Measurements from ENCODE around the gene PLD3. TPM values are rescaled to one million over a fixed set of nuclear protein-coding genes. Genes with fewer than 3 reads are reported as not detected.

The PLD3 gene
- total and polyA plus RNA-seq, 2 donors (not counting 3 experiments of a cell fraction or from before 2014, with no cell fraction given) = 166 to 479 TPM

GRCh38 chr19:40336601-40336900 is 11.9 kb upstream of the PLD3 start:
- H4K20me1 ChIP-seq (replicated peaks; ENCODE audit: control insufficient read depth, extremely low read depth, insufficient read depth, low read length) = no peaks in the 10 kb centered on the region
- H2AFZ ChIP-seq (ENCODE audit: low read depth, low read length) = no peak overlapping the region
- H3K9ac ChIP-seq (replicated peaks; ENCODE audit: extremely low read depth, insufficient read depth, low read length) = no peak overlapping the region
- intact Hi-C loops (cut with micrococcal nuclease) (loop anchor here (5.0 kb wide), 1 partner anchor 44 kb away; no protein-coding TSS in a partner anchor), dilution Hi-C loops (cut with MboI; ENCODE audit: extremely low pct_ligation_motif_present, low sequenced_read_pairs) (no loop called here)
- H3K9me3 ChIP-seq (replicated peaks; ENCODE audit: control insufficient read depth, insufficient read depth, low read length) = no peaks in the 10 kb centered on the region
- no TSS peak for BruUV-seq (replicated peaks)
- no peak for TF ChIP-seq CTCF (IDR thresholded peaks at IDR 0.05; ENCODE audit: extremely low read depth in 1 of 2, insufficient read depth in 1 of 2, low read depth in 1 of 2, low read length in 2 of 2)
- no peak for TF ChIP-seq MYC (IDR thresholded peaks at IDR 0.05; ENCODE audit: low read depth, low read length)
- no peak for TF ChIP-seq EZH2 (IDR thresholded peaks at IDR 0.05; ENCODE audit: borderline replicate concordance, low read depth, low read length, severe bottlenecking)
- TF ChIP-seq, protein P1, sequence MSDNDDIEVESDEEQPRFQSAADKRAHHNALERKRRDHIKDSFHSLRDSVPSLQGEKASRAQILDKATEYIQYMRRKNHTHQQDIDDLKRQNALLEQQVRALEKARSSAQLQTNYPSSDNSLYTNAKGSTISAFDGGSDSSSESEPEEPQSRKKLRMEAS (IDR thresholded peaks at IDR 0.05; ENCODE audit: insufficient read depth, insufficient read length) = no peak
- TF ChIP-seq JUN (IDR thresholded peaks at IDR 0.05; ENCODE audit: borderline replicate concordance, insufficient read depth, insufficient read length, low read depth) = no peak
- no peak for TF ChIP-seq FOS (IDR thresholded peaks at IDR 0.05; ENCODE audit: borderline replicate concordance, insufficient read depth, low read length)
- TF ChIP-seq POLR2A (IDR thresholded peaks at IDR 0.05; ENCODE audit: low read depth, low read length) = no peak
- no peak for TF ChIP-seq POLR2AphosphoS5 (IDR thresholded peaks at IDR 0.05; ENCODE audit: insufficient read depth, low read depth, low read length)
- no peak for TF ChIP-seq GATA2 (IDR thresholded peaks at IDR 0.05; ENCODE audit: insufficient read depth, insufficient read length, low read depth, low read length)
- no peaks in the 10 kb centered on the region for H3K9me1 ChIP-seq (replicated peaks; ENCODE audit: control insufficient read depth, extremely low read depth, insufficient read depth, low read length)
- H3K27ac ChIP-seq (ENCODE audit: insufficient read depth, low read depth, low read length) = no peak overlapping the region
- H3K4me1 ChIP-seq (ENCODE audit: control insufficient read depth, extremely low read depth, insufficient read depth, low read length) = no peaks in the 10 kb centered on the region
- ChIA-PET POLR2A (no interaction called here), CTCF (no interaction called here)
- FAIRE-seq (no peak), DNase-seq (ENCODE audit: low read depth, low spot score) (no peak)
- peaks cover 0 to 9% of the 10 kb centered on the region in 2 experiments for H3K36me3 ChIP-seq (ENCODE audit: control insufficient read depth in 2 of 2, extremely low read depth in 1 of 2, insufficient read depth in 2 of 2, low read length in 2 of 2)
- no peaks in the 10 kb centered on the region for H3K27me3 ChIP-seq (ENCODE audit: control insufficient read depth in 2 of 2, insufficient read depth in 2 of 2, low read length in 2 of 2)
- H3K4me2 ChIP-seq (ENCODE audit: insufficient read depth, low read length) = no peak overlapping the region
- no peak overlapping the region for H3K4me3 ChIP-seq (replicated peaks in 1 of 3; ENCODE audit: insufficient read depth in 1 of 3, low read depth in 1 of 3, low read length in 3 of 3)
- peaks cover 2% of the 10 kb centered on the region for H3K79me2 ChIP-seq (ENCODE audit: control insufficient read depth, insufficient read depth, low read length)

Measured in endothelial cell of umbilical vein (primary cell).